Activated CD4-positive, alpha-beta T cell treated with anti-CD3 and anti-CD28 coated beads, Interleukin-2, amount 50 U/mL, for 48 hours (primary cell): Measurements from ENCODE around the gene ADAMTS13.

ENCODE experiments used
- DNase-seq, 2 experiments: peaks; one replicate each; pipeline ENCODE4 v3.0.0-alpha.2; 2020

The ADAMTS13 gene

GRCh38 chr9:133456409-133456808 is 34.2 kb downstream of the ADAMTS13 start:
- DNase-seq: no peak

- no peak for DNase-seq
Observed at GRCh38 chr9:133457233-133457632, 35.1 kb downstream of the ADAMTS13 start.

GRCh38 chr9:133457748-133458147 is 35.6 kb downstream of the ADAMTS13 start:
- no peak for DNase-seq

GRCh38 chr9:133458643-133459312 is 36.6 kb downstream of the ADAMTS13 start:
- no peak for DNase-seq

- DNase-seq: peak; percentile 95
Observed at GRCh38 chr9:133459476-133460404, 37.6 kb downstream of the ADAMTS13 start, which contains the start of gene CACFD1. Gene CACFD1 (plus strand): TSS chr9:133459978. CDS start chr9:133460067, 89 bp downstream.

GRCh38 chr9:133460405-133461175 is 38.4 kb downstream of the ADAMTS13 start:
- DNase-seq: peak in 1 of 2 experiments; percentile 12

GRCh38 chr9:133461975-133462374 is 39.8 kb downstream of the ADAMTS13 start:
- DNase-seq: no peak

GRCh38 chr9:133463234-133463863 is 41.2 kb downstream of the ADAMTS13 start:
- DNase-seq: no peak

- no peak for DNase-seq
Observed at GRCh38 chr9:133463864-133464615, 41.9 kb downstream of the ADAMTS13 start.

- no peak for DNase-seq
Observed at GRCh38 chr9:133464638-133465037, 42.5 kb downstream of the ADAMTS13 start.

GRCh38 chr9:133465984-133466383 is 43.8 kb downstream of the ADAMTS13 start:
- DNase-seq: no peak

GRCh38 chr9:133467101-133467500 is 44.9 kb downstream of the ADAMTS13 start:
- no peak for DNase-seq

- DNase-seq: no peak
Observed at GRCh38 chr9:133468374-133468773, 46.2 kb downstream of the ADAMTS13 start.

- DNase-seq: no peak
Observed at GRCh38 chr9:133468777-133469421, 46.7 kb downstream of the ADAMTS13 start.

- DNase-seq: no peak
Observed at GRCh38 chr9:133470427-133470924, 48.3 kb downstream of the ADAMTS13 start.

- DNase-seq: no peak
Observed at GRCh38 chr9:133470988-133471387, 48.8 kb downstream of the ADAMTS13 start.

GRCh38 chr9:133471551-133472276 is 49.5 kb downstream of the ADAMTS13 start:
- no peak for DNase-seq

- no peak for DNase-seq
Observed at GRCh38 chr9:133472277-133472645, 50.1 kb downstream of the ADAMTS13 start.

GRCh38 chr9:133472753-133473378 is 50.7 kb downstream of the ADAMTS13 start:
- DNase-seq: no peak

- DNase-seq: no peak
Observed at GRCh38 chr9:133473743-133474142, 51.6 kb downstream of the ADAMTS13 start.
